MCF 10A (cell line): ENCODE data around the gene PHACTR1. TPM values are rescaled to one million over a fixed set of nuclear protein-coding genes. Genes with fewer than 3 reads are reported as not detected.

Experiments
- BruUV-seq: library from RNA; stranded (reverse); fragments of 400-500 nt; replicated peaks from 2 replicates; lab custom pipeline; 2021; lab: Mats Ljungman, UMichigan
- CTCF ChIA-PET: fragments of 300-600 bp; sonication (Branson Sonifier 250); formaldehyde crosslinking; extraction: SDS; loops from one replicate; lab custom pipeline; 2021; ENCODE audit warnings: antibody characterized with exemption, inconsistent platforms; lab: Yijun Ruan, JAX
- POLR2A ChIA-PET: fragments of 300-600, 350-650 bp; sonication (Branson Sonifier 250); formaldehyde crosslinking; extraction: SDS; loops from one replicate; lab custom pipeline; 2020; ENCODE audit warnings: antibody characterized with exemption, inconsistent platforms; lab: Yijun Ruan, JAX
- DNase-seq: peaks from one replicate; pipeline ENCODE4 v3.0.0-alpha.2; 2018; ENCODE audit not compliant: unreplicated experiment
- H3K27ac Mint-ChIP-seq: one replicate; pipeline ENCODE4 v1.8.0; 2022; ENCODE audit warnings: mild to moderate bottlenecking, low read depth, mixed read lengths; ENCODE audit not compliant: unreplicated experiment
- H3K27me3 Mint-ChIP-seq: one replicate; pipeline ENCODE4 v1.8.0; 2022; ENCODE audit warnings: mixed read lengths; ENCODE audit not compliant: insufficient read depth, unreplicated experiment
- H3K36me3 Mint-ChIP-seq: one replicate; pipeline ENCODE4 v1.8.0; 2022; ENCODE audit warnings: mild to moderate bottlenecking, moderate library complexity, mixed read lengths; ENCODE audit not compliant: insufficient read depth, unreplicated experiment
- H3K4me1 Mint-ChIP-seq: one replicate; pipeline ENCODE4 v1.8.0; 2022; ENCODE audit warnings: mixed read lengths; ENCODE audit not compliant: insufficient read depth, unreplicated experiment
- H3K4me3 Mint-ChIP-seq: one replicate; pipeline ENCODE4 v1.8.0; 2022; ENCODE audit warnings: mild to moderate bottlenecking, moderate library complexity, mixed read lengths; ENCODE audit not compliant: unreplicated experiment
- H3K9me3 Mint-ChIP-seq: one replicate; pipeline ENCODE4 v1.8.0; 2022; ENCODE audit warnings: mixed read lengths; ENCODE audit not compliant: unreplicated experiment
- CTCF ChIP-seq: fragments of 200-600 bp; IDR thresholded peaks from one replicate; pipeline ENCODE4 v1.8.0; 2022; ENCODE audit warnings: antibody characterized with exemption, mild to moderate bottlenecking; ENCODE audit not compliant: unreplicated experiment
- intact Hi-C: fragments of 100-400 bp; cut with micrococcal nuclease; formaldehyde crosslinking; loops from 2 replicates; pipeline ENCODE4 v1.14.1; 2022
- total RNA-seq: library from RNA; stranded (reverse); gene quantifications from 2 replicates; pipeline ENCODE4 v1.2.3, GENCODE V29; 2022

The PHACTR1 gene
- total RNA-seq, 1 experiment from 2014 or later = not detected

DNA sequence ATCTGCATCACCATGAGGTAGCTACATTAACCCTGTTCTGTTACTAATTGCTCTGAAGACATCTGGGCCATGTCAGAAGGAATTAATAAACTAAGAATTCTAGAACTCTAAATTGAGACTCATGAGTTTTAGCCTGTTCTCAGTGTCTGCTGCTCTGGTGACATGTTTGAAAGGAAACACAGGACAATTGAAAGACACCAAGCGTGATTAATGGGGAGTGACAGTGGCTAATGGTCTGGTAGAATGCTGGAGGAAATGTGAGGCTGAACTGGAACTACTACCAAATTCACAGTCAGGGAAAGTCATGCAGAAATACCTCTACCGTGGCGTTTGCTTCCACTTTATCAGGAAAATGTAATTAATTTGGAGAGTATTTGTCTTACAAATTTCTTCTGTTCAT is 471.7 kb downstream of the PHACTR1 start:
- no peaks in the 10 kb centered on the region for H3K4me1 Mint-ChIP-seq
- ChIA-PET POLR2A (no interaction called here), CTCF (interaction anchor here (0.6 to 1.7 kb wide), 3 partner anchors 28 to 1692 kb away, joined by 3 to 6 read pairs (median 3); no protein-coding TSS in a partner anchor)
- TF ChIP-seq CTCF = no peak
- intact Hi-C loops = no loop called here
- no peak overlapping the region for H3K27ac Mint-ChIP-seq
- no peaks in the 10 kb centered on the region for H3K36me3 Mint-ChIP-seq
- no peak overlapping the region for H3K4me3 Mint-ChIP-seq
- no TSS peak for BruUV-seq
- DNase-seq = no peak
- H3K27me3 Mint-ChIP-seq = peaks cover 99% of the 10 kb centered on the region
- H3K9me3 Mint-ChIP-seq = no peaks in the 10 kb centered on the region

DNA sequence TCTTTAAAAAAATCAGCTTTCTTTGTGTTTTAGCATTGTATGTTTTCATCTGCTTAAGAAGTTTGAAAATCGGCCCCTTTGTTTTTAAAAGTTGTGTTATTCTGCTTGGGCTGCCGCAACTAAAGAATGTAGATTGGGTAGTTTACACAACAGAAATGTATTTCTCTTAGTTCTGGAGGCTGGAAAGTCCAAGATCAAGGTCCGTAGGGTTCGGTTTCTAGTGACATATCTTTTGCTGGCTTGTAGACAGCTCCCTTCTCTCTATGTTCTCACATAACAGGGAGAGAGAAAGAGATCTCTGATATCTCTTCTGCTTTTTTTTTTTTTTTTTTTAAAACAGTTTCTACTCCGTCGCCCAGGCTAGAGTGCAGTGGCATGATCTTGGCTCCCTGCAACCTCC is 473.1 kb downstream of the PHACTR1 start:
- POLR2A ChIA-PET = interaction anchor here (0.6 kb wide), 1 partner anchor 266 kb away, joined by 3 read pairs; no protein-coding TSS in a partner anchor
- no peaks in the 10 kb centered on the region for H3K36me3 Mint-ChIP-seq
- H3K4me3 Mint-ChIP-seq = no peak overlapping the region
- intact Hi-C loops = no loop called here
- H3K9me3 Mint-ChIP-seq = no peaks in the 10 kb centered on the region
- CTCF ChIA-PET = interaction anchor here (0.6 kb wide), 1 partner anchor 385 kb away, joined by 4 read pairs; the partner anchor contains the start of gene SIRT5
- H3K27ac Mint-ChIP-seq = no peak overlapping the region
- H3K4me1 Mint-ChIP-seq = no peaks in the 10 kb centered on the region
- BruUV-seq = no TSS peak
- peaks cover 96% of the 10 kb centered on the region for H3K27me3 Mint-ChIP-seq
- no peak for DNase-seq
- no peak for TF ChIP-seq CTCF

GRCh38 chr6:13190376-13190775 is 473.8 kb downstream of the PHACTR1 start:
- CTCF ChIA-PET = no interaction called here
- no peaks in the 10 kb centered on the region for H3K9me3 Mint-ChIP-seq
- H3K4me3 Mint-ChIP-seq = no peak overlapping the region
- TF ChIP-seq CTCF = no peak
- peaks cover 89% of the 10 kb centered on the region for H3K27me3 Mint-ChIP-seq
- no peak for DNase-seq
- BruUV-seq = no TSS peak
- H3K27ac Mint-ChIP-seq = no peak overlapping the region
- no peaks in the 10 kb centered on the region for H3K36me3 Mint-ChIP-seq
- H3K4me1 Mint-ChIP-seq = no peaks in the 10 kb centered on the region
- POLR2A ChIA-PET = no interaction called here
- intact Hi-C loops = no loop called here

- H3K4me1 Mint-ChIP-seq = no peaks in the 10 kb centered on the region
- no peaks in the 10 kb centered on the region for H3K36me3 Mint-ChIP-seq
- TF ChIP-seq CTCF = no peak
- H3K27me3 Mint-ChIP-seq = peaks cover 78% of the 10 kb centered on the region
- H3K9me3 Mint-ChIP-seq = no peaks in the 10 kb centered on the region
- ChIA-PET POLR2A (no interaction called here), CTCF (interaction anchor here (0.8 kb wide), 1 partner anchor 141 kb away, joined by 5 read pairs; no protein-coding TSS in a partner anchor)
- no TSS peak for BruUV-seq
- H3K4me3 Mint-ChIP-seq = no peak overlapping the region
- intact Hi-C loops = no loop called here
- no peak for DNase-seq
- H3K27ac Mint-ChIP-seq = no peak overlapping the region
These were observed 474.9 kb downstream of the PHACTR1 start for GRCh38 chr6:13191461-13191860.
